ENCODE data around the gene ADAMTS16.

The ADAMTS16 gene

DNA sequence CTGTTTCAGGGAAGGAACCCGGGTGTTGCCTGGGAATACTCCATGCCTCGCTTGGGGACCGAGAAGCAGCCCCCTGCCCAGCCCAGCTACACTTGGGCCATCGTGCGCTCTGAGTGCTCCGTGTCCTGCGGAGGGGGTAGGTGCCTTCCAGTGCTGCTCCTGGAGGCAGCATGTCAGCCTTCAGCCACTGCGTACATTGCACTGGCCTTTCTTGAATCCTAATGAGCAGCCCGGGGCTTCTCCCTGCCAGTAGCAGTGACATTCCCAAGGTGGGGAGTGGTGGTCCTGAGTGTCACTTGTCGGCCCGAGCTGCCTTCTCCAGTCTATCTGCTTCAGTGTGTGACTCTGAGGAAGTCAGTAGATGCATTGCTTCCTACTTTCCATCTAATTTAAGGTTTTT lies 101.9 kb downstream of the ADAMTS16 start:
- no peaks in the 10 kb centered on the region for H3K36me3 ChIP-seq (replicated peaks; ENCODE audit: insufficient read depth, low read length)
- no peaks in the 10 kb centered on the region for H3K4me1 ChIP-seq (ENCODE audit: low read length)

GRCh38 chr5:5246736-5247135 lies 106.6 kb downstream of the ADAMTS16 start:
- Histone ChIP-seq H3K4me3 (ENCODE audit: low read length) (no peak overlapping the region), H3K36me3 (replicated peaks; ENCODE audit: insufficient read depth, low read length) (no peaks in the 10 kb centered on the region), H2AFZ (ENCODE audit: low read length) (no peak overlapping the region), H3K27ac (ENCODE audit: low read length) (no peak overlapping the region), H3K4me2 (ENCODE audit: low read depth, low read length) (no peak overlapping the region), H4K20me1 (ENCODE audit: insufficient read depth, low read length) (no peaks in the 10 kb centered on the region), H3K9me2 (replicated peaks; ENCODE audit: insufficient read depth, low read length) (no peaks in the 10 kb centered on the region), H3K79me2 (ENCODE audit: low read length) (no peaks in the 10 kb centered on the region), H3K27me3 (replicated peaks; ENCODE audit: insufficient read depth, low read length) (no peaks in the 10 kb centered on the region), H3F3A (ENCODE audit: insufficient read depth, low read length) (no peaks in the 10 kb centered on the region), H3K4me1 (ENCODE audit: low read length) (no peaks in the 10 kb centered on the region), H3K9me3 (replicated peaks; ENCODE audit: insufficient read depth, low read length) (no peaks in the 10 kb centered on the region), H3K9ac (ENCODE audit: low read length) (no peak overlapping the region)
- no peak for TF ChIP-seq EZH2phosphoT487 (IDR thresholded peaks at IDR 0.05; ENCODE audit: low read length)
- no peak for TF ChIP-seq CTCF (IDR thresholded peaks at IDR 0.05; ENCODE audit: low read length)
- TF ChIP-seq EZH2 (optimal IDR thresholded peaks at IDR 0.05; ENCODE audit: low read depth, low read length), result no peak
- no peak for DNase-seq

More for the DNA sequence above, 101.9 kb downstream of the ADAMTS16 start:
- no peaks in the 10 kb centered on the region for H3K79me2 ChIP-seq (ENCODE audit: low read length)
- H4K20me1 ChIP-seq (ENCODE audit: insufficient read depth, low read length), result no peaks in the 10 kb centered on the region
- no peak for DNase-seq
- no peak overlapping the region for H3K9ac ChIP-seq (ENCODE audit: low read length)
- H3K4me3 ChIP-seq (ENCODE audit: low read length), result no peak overlapping the region
- H3K27me3 ChIP-seq (replicated peaks; ENCODE audit: insufficient read depth, low read length), result no peaks in the 10 kb centered on the region
- H3K27ac ChIP-seq (ENCODE audit: low read length), result no peak overlapping the region
- no peak overlapping the region for H3K4me2 ChIP-seq (ENCODE audit: low read depth, low read length)
- H2AFZ ChIP-seq (ENCODE audit: low read length), result no peak overlapping the region
- H3K9me3 ChIP-seq (replicated peaks; ENCODE audit: insufficient read depth, low read length), result no peaks in the 10 kb centered on the region
- no peaks in the 10 kb centered on the region for H3F3A ChIP-seq (ENCODE audit: insufficient read depth, low read length)
- TF ChIP-seq CTCF (IDR thresholded peaks at IDR 0.05; ENCODE audit: low read length) (no peak), EZH2phosphoT487 (IDR thresholded peaks at IDR 0.05; ENCODE audit: low read length) (no peak), EZH2 (optimal IDR thresholded peaks at IDR 0.05; ENCODE audit: low read depth, low read length) (no peak)
- H3K9me2 ChIP-seq (replicated peaks; ENCODE audit: insufficient read depth, low read length), result no peaks in the 10 kb centered on the region

GRCh38 chr5:5250758-5251157 lies 110.6 kb downstream of the ADAMTS16 start:
- TF ChIP-seq EZH2phosphoT487 (IDR thresholded peaks at IDR 0.05; ENCODE audit: low read length) (no peak), CTCF (IDR thresholded peaks at IDR 0.05; ENCODE audit: low read length) (no peak), EZH2 (optimal IDR thresholded peaks at IDR 0.05; ENCODE audit: low read depth, low read length) (no peak)
- Histone ChIP-seq H3K36me3 (replicated peaks; ENCODE audit: insufficient read depth, low read length) (no peaks in the 10 kb centered on the region), H3K9ac (ENCODE audit: low read length) (no peak overlapping the region), H2AFZ (ENCODE audit: low read length) (no peak overlapping the region), H3F3A (ENCODE audit: insufficient read depth, low read length) (no peaks in the 10 kb centered on the region), H3K4me1 (ENCODE audit: low read length) (no peaks in the 10 kb centered on the region), H3K27ac (ENCODE audit: low read length) (no peak overlapping the region), H3K79me2 (ENCODE audit: low read length) (no peaks in the 10 kb centered on the region), H3K9me3 (replicated peaks; ENCODE audit: insufficient read depth, low read length) (no peaks in the 10 kb centered on the region), H3K4me3 (ENCODE audit: low read length) (no peak overlapping the region), H3K9me2 (replicated peaks; ENCODE audit: insufficient read depth, low read length) (no peaks in the 10 kb centered on the region), H3K4me2 (ENCODE audit: low read depth, low read length) (no peak overlapping the region), H4K20me1 (ENCODE audit: insufficient read depth, low read length) (no peaks in the 10 kb centered on the region), H3K27me3 (replicated peaks; ENCODE audit: insufficient read depth, low read length) (no peaks in the 10 kb centered on the region)
- no peak for DNase-seq

Measured in MM.1S (cell line).